WI38 (cell line): ENCODE measurements around the gene USP33.

Source experiments
- H3K4me3 ChIP-seq: 2 replicates; pipeline ENCODE4 v1.5.1; 2011; ENCODE audit warnings: low read depth, mild to moderate bottlenecking, control low read depth, low read length
- TF ChIP-seq, protein P1 (sequence below): IDR thresholded peaks from 2 replicates; pipeline ENCODE4 v1.5.1; 2012; ENCODE audit warnings: low read depth, mild to moderate bottlenecking, control low read depth, low read length

Gene USP33

GRCh38 chr1:77668924-77669449, 90.7 kb downstream of the USP33 start:
- H3K4me3 ChIP-seq = no peak overlapping the region
- TF ChIP-seq, protein P1, sequence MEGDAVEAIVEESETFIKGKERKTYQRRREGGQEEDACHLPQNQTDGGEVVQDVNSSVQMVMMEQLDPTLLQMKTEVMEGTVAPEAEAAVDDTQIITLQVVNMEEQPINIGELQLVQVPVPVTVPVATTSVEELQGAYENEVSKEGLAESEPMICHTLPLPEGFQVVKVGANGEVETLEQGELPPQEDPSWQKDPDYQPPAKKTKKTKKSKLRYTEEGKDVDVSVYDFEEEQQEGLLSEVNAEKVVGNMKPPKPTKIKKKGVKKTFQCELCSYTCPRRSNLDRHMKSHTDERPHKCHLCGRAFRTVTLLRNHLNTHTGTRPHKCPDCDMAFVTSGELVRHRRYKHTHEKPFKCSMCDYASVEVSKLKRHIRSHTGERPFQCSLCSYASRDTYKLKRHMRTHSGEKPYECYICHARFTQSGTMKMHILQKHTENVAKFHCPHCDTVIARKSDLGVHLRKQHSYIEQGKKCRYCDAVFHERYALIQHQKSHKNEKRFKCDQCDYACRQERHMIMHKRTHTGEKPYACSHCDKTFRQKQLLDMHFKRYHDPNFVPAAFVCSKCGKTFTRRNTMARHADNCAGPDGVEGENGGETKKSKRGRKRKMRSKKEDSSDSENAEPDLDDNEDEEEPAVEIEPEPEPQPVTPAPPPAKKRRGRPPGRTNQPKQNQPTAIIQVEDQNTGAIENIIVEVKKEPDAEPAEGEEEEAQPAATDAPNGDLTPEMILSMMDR = no peak

- TF ChIP-seq, protein P1 = no peak
- no peak overlapping the region for H3K4me3 ChIP-seq
Measured at GRCh38 chr1:77664939-77665516, 94.6 kb downstream of the USP33 start.

DNA sequence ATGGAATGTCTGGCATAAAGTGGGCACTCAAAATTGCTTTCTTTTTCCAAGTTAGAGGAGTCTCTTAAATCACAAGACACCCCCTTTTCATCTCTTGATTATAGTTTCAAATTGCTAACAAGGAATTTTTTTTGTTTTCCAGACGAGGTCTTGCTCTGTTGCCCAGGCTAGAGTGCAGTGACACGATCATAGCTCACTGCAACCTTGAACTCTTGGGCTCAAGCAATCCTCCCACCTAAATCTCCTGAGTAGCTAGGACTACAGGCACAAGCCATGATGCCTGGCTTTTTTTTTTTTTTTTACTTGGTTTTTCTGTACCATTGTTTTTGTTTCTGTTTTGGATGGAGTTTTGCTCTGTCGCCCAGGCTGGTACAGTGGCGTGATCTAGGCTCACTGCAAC, 98.0 kb downstream of the USP33 start:
- H3K4me3 ChIP-seq = no peak overlapping the region
- TF ChIP-seq, protein P1 = no peak

DNA sequence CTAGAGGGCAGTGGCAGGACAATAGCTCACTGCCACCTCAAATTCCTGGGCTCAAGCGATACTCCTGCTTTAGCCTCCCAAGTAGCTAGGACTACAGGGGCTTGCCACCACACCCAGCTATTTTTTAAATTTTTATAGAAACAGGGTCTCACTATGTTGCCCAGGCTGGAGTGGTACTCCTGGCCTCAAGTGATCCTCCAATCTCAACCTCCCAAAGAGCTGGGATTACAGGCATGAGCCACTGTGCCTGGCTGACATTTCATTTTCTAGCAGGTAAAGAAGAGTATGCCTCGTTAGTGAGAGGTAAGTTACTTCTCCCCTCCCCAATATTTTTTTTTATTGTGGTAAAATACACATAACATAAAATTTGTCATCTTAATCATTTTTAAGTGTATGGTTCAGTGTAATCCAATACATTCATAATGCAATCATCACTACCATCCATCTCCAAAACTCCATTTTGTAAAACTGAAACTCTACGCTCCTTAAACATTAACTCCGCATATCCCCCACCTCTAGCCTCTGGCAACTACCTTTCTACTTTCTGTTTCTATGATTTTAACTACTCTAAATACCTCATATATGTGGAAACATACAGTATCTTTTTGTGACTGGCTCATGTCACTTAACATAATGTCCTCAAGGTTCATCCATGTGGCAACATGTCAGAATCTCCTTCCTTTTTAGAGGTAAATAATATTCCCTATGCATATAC, 99.6 kb downstream of the USP33 start:
- no peak overlapping the region for H3K4me3 ChIP-seq
- TF ChIP-seq, protein P1 = no peak

- TF ChIP-seq, protein P1 = no peak
- no peak overlapping the region for H3K4me3 ChIP-seq
Measured at GRCh38 chr1:77658271-77658670, 101.4 kb downstream of the USP33 start.

- TF ChIP-seq, protein P1 = no peak
Measured at GRCh38 chr1:77655431-77655974, 104.1 kb downstream of the USP33 start.

DNA sequence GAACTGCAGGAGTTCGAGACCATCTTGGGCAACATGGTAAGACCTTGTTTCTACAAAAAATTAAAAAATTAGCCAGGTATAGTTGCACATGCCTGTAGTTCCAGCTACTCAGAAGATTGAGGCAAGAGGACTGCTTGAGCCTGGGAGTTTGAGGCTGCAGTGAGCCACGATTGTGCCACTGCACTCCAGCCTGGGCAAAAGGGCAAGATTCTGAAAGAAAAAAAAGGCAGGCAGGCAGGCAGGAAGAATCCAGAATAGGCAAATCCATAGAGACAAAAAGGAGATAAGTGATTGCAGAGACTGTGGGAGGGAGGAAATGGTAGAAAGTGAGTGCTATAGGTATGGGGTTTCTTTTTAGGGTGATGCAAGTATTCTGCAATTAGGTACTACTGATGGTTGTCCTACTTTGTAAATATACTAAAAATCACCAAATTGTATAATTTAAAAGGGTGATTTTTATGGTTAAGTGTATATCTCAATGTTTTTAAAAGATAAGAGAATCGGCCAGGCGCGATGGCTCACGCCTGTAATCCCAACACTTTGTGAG, 106.6 kb downstream of the USP33 start:
- no peak overlapping the region for H3K4me3 ChIP-seq
- TF ChIP-seq, protein P1 = no peak

More at GRCh38 chr1:77655431-77655974, 104.1 kb downstream of the USP33 start:
- no peak overlapping the region for H3K4me3 ChIP-seq
